DMS114 treated with DMSO at 0.1 percent for 48 hours (cell line): ENCODE data around the gene PLPP1.
"Not testable (repeated sequence)": the region's sequence is repeated elsewhere in the genome, so short reads cannot be mapped to it uniquely, and the experiment has no call there.

ENCODE experiments used
- DNase-seq: peaks from one replicate; lab custom pipeline; 2025; ENCODE audit not compliant: unreplicated experiment; lab: John Stamatoyannopoulos, UW

PLPP1 gene

GRCh38 chr5:55546947-55547346 lies 12.2 kb upstream of the PLPP1 start:
- no peak for DNase-seq

GRCh38 chr5:55544341-55544740 lies 9.6 kb upstream of the PLPP1 start:
- no peak for DNase-seq

DNA sequence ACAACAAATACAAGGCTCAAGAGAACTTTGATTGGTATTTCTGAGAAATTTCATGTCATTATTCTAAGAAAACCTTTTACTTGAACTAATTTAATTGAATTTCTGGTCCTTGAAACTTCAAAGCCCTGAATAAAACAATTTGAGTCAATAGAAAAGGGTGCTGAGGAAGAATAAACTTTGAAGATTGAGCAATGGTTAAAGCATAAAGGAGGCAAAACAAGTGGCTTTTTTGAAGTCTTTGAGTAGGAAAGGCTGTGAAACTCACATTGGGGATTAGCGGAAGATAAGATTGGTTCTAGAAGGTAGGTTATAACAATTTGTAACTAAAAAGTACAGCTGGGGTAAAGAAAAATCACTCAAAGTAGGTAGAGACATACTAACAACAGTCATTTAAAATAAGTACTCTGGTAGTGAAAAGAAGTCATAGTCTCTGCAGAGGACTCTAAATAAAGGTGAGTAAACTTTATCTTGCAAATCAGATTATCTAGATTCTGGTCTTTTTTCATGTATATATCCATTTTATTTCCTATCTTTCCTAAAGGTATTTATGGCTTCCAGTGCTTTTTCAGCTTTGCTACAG lies 6.4 kb upstream of the PLPP1 start:
- no peak for DNase-seq

DNA sequence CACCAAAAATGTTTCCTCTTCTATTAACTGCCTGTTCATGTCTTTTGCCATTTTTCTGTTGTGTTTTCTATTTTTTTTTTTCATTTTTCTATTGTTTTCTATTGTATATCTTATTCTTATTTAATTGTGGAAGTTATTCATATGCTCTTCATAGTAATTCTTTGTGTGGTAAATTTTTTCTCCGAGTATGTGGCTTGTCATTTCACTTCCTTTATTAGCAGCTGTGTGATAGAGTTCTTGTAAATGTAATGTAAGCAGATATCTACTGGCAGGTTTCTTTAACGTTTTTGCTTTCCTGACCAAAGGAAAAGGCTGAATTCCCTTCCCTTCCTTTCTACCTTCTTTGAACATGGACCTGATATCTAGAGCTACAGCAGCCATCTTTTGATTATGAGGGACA lies 5.8 kb upstream of the PLPP1 start:
- DNase-seq, result no peak

- no peak for DNase-seq
Measured at GRCh38 chr5:55540024-55540423, 5.3 kb upstream of the PLPP1 start.

GRCh38 chr5:55538661-55539060 lies 3.9 kb upstream of the PLPP1 start:
- no peak for DNase-seq

DNA sequence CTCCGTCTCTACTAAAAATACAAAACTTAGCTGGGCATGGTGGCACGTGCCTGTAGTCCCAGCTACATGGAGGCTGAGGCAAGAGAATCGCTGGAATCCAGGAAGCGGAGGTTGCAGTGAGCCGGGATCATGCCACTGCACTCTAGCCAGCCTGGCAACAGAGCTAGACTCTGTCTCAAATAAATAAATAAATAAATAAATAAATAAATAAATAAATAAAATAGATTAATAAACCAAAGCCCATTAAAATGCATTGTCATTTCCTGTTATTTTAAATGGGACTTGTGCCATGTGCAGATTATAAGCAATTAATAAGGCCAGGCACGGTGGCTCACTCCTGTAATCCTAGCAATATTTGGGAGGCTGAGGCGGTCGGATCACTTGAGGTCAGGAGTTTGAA lies 2.6 kb upstream of the PLPP1 start:
- not testable (repeated sequence) for DNase-seq

- peak; percentile 41 for DNase-seq
Measured at GRCh38 chr5:55535199-55535905, 588 bp upstream of the PLPP1 start.

DNA sequence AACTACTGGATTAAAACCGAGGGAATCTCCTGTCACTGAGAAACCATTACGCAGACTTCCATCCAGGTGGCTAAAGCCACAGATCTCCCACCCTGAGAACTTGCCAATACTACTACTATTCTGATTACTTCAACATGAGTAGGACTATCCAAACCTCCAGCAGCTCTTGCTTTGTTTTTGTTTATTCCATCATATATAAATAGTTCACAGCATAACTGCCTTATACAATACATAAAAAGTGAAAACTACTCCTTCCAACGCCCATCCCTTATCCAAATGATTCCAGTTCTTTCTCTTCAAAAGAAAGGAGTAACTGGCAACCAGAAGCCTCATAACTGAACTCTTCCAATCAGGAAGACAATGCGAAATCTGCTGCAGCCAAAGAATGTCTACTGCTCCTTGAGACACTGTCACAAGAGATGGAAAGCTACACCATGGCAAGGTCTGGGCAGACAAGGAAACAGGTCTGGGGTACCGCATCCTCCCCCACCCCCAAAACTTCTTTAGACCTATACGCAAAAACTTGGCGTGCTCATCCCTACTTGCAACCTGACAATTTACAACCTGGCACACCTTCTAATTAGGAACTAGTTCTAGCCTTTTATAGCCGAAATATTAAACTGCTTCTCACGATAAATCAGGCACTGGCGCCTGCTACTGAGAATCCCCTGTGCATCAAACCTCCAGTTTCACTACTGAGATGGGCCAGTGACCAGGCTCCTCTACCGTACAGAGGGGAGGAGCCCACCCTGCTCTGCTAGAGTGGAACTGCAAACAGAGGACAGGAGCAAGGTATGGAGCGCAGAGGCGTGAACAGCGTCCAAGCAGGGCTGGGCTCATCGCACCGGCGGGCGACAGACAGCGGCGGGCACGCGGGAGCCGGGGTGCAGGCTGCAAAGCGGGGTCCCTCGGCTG lies 986 bp downstream of the PLPP1 start:
- peak; percentile 44 for DNase-seq

DNA sequence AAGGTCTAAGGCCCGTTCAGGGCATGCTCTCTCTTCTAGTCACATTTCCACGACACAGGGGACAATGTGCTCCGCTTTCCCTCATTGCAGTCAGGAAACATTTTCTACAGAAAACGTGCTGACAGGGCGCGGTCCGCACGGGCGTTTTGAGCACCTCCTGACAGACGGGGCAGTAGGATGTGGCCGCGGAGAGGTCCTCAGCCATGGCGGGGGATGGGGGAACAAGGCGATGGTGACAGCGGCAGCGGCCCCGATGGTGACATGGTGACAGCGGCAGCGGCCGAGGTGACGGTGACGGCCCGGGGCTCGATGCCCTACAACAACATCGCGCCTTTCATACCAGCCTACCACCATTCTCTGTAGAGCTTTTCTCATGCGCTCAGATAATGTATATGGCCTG lies 4.1 kb downstream of the PLPP1 start:
- no peak for DNase-seq

GRCh38 chr5:55524816-55525215 lies 9.9 kb downstream of the PLPP1 start:
- no peak for DNase-seq

GRCh38 chr5:55523293-55523692 lies 11.5 kb downstream of the PLPP1 start:
- DNase-seq, result no peak

- no peak for DNase-seq
Measured at GRCh38 chr5:55521881-55522280, 12.9 kb downstream of the PLPP1 start.

DNA sequence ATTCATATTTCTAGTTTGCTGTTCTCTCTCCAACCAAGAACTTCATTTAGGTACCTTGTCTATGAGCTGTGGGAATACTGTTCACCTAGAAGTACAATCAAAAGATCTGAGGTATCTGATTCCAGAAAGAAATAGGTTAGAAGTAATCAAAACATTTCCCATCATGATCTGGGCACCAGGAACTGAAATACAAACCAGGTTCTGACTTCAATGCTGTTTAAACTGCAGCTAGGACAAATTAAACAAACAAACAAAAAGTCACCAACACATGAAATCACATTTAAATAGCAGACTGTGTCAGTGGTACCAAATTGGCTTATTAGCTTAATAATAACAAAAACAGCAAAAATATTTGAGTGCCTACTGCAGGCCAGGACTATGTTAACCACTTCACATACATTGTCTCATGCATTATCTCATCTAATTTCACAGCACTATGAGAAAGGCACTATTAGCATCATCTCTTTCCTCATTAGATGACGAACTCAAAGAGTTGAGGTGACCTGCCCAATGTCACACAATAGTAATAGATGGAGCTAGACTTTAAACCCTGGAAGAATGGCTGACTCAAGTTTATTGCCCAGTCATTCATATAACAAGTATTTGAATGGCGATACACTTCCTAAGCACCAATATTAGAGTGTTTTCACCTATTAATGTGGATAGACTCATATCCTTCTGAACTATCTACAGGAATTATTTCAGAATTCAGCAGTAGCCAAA lies 14.5 kb downstream of the PLPP1 start:
- no peak for DNase-seq

- no peak for DNase-seq
Measured at GRCh38 chr5:55518831-55519390, 15.9 kb downstream of the PLPP1 start.

- no peak for DNase-seq
Measured at GRCh38 chr5:55517804-55518203, 17.0 kb downstream of the PLPP1 start.

- no peak for DNase-seq
Measured at GRCh38 chr5:55511010-55511409, 23.8 kb downstream of the PLPP1 start.

DNA sequence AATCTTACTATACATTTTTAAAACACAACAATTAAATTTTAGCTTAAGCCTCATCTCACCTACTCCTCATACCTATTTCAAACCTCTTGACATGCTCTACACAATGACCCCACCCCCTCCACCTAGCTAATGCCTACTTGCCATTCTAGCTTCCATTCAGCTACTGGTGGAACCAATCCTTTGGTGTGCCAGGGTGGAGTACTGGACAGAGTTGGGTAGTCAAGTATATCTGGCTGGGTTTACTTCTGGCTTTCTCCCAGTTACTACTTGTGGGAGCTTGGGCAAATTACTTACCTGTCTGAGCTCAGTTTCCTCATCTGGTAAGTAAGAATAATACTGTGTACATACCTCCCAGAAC lies 24.3 kb downstream of the PLPP1 start:
- DNase-seq, result no peak

- DNase-seq, result no peak
Measured at GRCh38 chr5:55509796-55510522, 24.8 kb downstream of the PLPP1 start.

GRCh38 chr5:55509097-55509496 lies 25.7 kb downstream of the PLPP1 start:
- DNase-seq, result no peak
